Activated T-helper 1 cell treated with anti-CD3 and anti-CD28 coated beads, Interleukin-12 subunit alpha, Interleukin-12 subunit beta, Interleukin-2, Interleukin-4 antibody, amounts not matched to agents 30 ng/mL and 10 ng/mL and 1 ng/mL, durations not matched to agents 14 hours and 24 hours and 36 hours (primary cell): Measurements from ENCODE around the gene GRM4. TPM values are rescaled to one million over a fixed set of nuclear protein-coding genes. Genes with fewer than 3 reads are reported as not detected.

Experiments used
- DNase-seq: peaks from one replicate; pipeline ENCODE4 v3.0.0; 2021; ENCODE audit warnings: low spot score
- H3K27ac Mint-ChIP-seq: one replicate; pipeline ENCODE4 v1.8.0; 2021; ENCODE audit warnings: mild to moderate bottlenecking, mixed read lengths
- H3K27me3 Mint-ChIP-seq: one replicate; pipeline ENCODE4 v1.8.0; 2022; ENCODE audit warnings: mild to moderate bottlenecking, moderate library complexity, mixed read lengths; ENCODE audit not compliant: insufficient read depth
- H3K36me3 Mint-ChIP-seq: one replicate; pipeline ENCODE4 v1.8.0; 2021; ENCODE audit warnings: low read depth, mixed read lengths
- H3K4me1 Mint-ChIP-seq: one replicate; pipeline ENCODE4 v1.8.0; 2021; ENCODE audit warnings: low read depth, mixed read lengths
- H3K4me3 Mint-ChIP-seq: one replicate; pipeline ENCODE4 v1.8.0; 2021; ENCODE audit warnings: mild to moderate bottlenecking, moderate library complexity, mixed read lengths
- H3K9me3 Mint-ChIP-seq: one replicate; pipeline ENCODE4 v1.8.0; 2021; ENCODE audit warnings: mixed read lengths
- intact Hi-C: fragments of 100-400 bp; cut with micrococcal nuclease; formaldehyde crosslinking; loops from one replicate; pipeline ENCODE4 v1.15.1; 2024
- total RNA-seq: library from RNA; stranded (reverse); gene quantifications from 2 replicates; pipeline ENCODE4 v1.2.3, GENCODE V29; 2022

The GRM4 gene
- total RNA-seq, 1 donor from 2014 or later, result not detected

DNA sequence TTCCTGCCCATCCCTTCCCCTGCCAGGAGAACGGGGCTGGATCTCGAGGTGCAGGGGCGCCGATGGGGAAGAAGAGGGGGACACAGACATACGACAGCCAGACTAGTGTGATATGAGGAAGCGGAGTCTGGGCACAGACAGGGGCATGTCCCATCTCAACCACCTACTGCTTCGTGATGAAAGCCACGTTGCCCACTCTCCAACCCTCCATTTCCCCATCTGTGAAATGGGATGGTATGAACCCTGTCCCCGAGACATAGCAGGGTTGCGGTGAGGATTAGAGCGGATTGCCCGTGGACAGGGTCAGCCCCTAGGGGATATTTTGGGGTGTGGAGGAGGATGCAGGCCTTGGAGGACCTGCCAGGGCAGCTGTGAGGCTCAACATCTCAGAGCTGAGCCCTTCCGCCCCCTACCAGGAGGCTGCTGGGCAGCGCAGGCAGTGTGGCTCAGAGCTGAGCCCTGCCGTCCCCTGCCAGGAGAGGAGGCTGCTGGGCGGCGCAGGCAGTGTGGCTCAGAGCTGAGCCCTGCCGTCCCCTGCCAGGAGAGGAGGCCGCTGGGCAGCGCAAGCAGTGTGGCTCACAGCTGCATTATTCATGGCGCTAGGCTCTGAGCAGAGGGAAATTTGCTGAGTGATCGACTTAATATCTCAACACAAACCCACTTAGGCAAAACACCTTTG is 71.7 kb downstream of the GRM4 start:
- Mint-ChIP-seq H3K27me3 (no peaks in the 10 kb centered on the region), H3K9me3 (no peaks in the 10 kb centered on the region), H3K4me1 (no peaks in the 10 kb centered on the region), H3K4me3 (no peak overlapping the region), H3K36me3 (no peaks in the 10 kb centered on the region), H3K27ac (no peak overlapping the region)
- no peak for DNase-seq
- intact Hi-C loops, result no loop called here

DNA sequence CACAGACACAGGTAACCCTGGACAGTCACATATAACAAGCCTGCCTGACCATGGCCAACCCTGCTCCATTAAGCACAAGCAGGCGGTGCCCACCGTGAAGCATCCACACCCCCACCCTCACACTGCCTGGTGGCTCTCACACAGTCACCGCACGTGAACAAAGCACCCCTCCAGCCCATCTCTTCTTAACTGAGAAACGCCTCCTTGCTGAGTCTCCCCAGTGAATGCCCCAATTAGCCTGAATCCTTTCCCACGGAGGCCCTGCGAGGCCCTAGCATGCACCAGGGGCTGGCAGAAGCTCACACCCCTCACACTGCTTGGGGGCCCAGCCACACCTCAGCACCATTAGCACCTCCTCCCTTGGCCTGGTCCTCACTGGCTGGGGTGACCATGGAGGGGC is 72.3 kb downstream of the GRM4 start:
- intact Hi-C loops, result no loop called here

DNA sequence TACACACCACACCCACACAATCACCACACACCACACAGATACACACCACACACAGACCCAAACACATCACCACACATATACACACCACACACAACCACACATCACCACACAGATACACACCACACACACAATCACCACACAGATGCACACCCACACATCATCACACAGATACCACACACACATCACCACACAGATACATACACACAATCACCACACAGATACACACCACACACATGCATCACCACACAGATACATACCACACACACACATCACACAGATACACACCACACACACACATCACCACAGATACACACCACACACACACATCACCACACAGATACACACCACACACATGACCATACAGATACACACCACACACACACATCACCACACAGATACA is 73.2 kb downstream of the GRM4 start:
- no peak overlapping the region for H3K27ac Mint-ChIP-seq
- intact Hi-C loops, result no loop called here
- no peaks in the 10 kb centered on the region for H3K4me1 Mint-ChIP-seq
- no peaks in the 10 kb centered on the region for H3K9me3 Mint-ChIP-seq
- no peak overlapping the region for H3K4me3 Mint-ChIP-seq
- no peaks in the 10 kb centered on the region for H3K36me3 Mint-ChIP-seq
- no peaks in the 10 kb centered on the region for H3K27me3 Mint-ChIP-seq
- DNase-seq, result no peak

More for the DNA sequence above, 72.3 kb downstream of the GRM4 start:
- no peaks in the 10 kb centered on the region for H3K36me3 Mint-ChIP-seq
- DNase-seq, result no peak
- H3K27ac Mint-ChIP-seq, result no peak overlapping the region
- no peaks in the 10 kb centered on the region for H3K27me3 Mint-ChIP-seq
- no peaks in the 10 kb centered on the region for H3K9me3 Mint-ChIP-seq
- no peaks in the 10 kb centered on the region for H3K4me1 Mint-ChIP-seq
- H3K4me3 Mint-ChIP-seq, result no peak overlapping the region

DNA sequence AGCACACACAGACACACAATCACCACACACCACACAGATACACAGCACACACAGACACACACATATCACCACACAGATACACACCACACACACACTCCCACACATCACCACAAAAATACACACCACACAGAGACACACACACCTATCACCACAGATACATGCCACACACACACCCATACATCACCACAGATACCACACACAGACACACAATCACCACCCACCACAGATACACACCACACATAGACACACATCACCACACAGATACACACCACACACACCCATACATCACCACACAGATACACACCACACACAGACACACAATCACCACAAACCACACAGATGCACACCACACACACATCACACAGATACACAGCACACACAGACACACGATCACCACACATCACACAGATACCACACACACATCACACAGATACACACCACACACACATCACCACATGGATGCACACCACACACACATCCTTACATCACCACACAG is 74.0 kb downstream of the GRM4 start:
- Mint-ChIP-seq H3K4me1 (no peaks in the 10 kb centered on the region), H3K36me3 (no peaks in the 10 kb centered on the region), H3K9me3 (no peaks in the 10 kb centered on the region), H3K27ac (no peak overlapping the region), H3K27me3 (no peaks in the 10 kb centered on the region), H3K4me3 (no peak overlapping the region)
- intact Hi-C loops, result no loop called here
- no peak for DNase-seq

DNA sequence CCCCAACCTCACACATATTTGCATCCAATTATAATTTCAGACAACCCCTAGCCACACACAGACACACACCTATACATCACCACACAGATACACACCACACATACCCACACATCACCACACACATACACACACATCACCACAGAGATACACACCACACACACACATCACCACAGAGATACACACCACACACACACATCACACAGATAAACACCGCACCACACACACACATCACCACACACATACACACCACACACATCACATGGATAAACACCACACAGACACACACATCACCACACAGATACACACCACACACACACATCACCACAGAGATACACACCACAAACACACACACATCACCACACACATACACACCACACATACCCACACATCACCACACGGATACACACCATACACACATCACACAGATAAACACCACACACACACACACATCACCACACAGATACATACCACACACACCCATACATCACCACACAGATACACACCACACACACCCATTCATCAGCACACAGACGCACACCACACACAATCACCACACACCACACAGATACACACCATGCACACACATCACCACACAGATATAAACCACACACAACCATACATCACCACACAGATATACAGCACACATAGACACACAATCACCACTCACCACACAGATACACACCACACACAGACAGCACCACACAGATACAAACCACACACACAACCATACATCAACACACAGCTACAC is 74.6 kb downstream of the GRM4 start:
- Mint-ChIP-seq H3K4me3 (no peak overlapping the region), H3K36me3 (no peaks in the 10 kb centered on the region), H3K27me3 (no peaks in the 10 kb centered on the region), H3K9me3 (no peaks in the 10 kb centered on the region), H3K4me1 (no peaks in the 10 kb centered on the region), H3K27ac (no peak overlapping the region)
- DNase-seq, result no peak
- intact Hi-C loops, result no loop called here

DNA sequence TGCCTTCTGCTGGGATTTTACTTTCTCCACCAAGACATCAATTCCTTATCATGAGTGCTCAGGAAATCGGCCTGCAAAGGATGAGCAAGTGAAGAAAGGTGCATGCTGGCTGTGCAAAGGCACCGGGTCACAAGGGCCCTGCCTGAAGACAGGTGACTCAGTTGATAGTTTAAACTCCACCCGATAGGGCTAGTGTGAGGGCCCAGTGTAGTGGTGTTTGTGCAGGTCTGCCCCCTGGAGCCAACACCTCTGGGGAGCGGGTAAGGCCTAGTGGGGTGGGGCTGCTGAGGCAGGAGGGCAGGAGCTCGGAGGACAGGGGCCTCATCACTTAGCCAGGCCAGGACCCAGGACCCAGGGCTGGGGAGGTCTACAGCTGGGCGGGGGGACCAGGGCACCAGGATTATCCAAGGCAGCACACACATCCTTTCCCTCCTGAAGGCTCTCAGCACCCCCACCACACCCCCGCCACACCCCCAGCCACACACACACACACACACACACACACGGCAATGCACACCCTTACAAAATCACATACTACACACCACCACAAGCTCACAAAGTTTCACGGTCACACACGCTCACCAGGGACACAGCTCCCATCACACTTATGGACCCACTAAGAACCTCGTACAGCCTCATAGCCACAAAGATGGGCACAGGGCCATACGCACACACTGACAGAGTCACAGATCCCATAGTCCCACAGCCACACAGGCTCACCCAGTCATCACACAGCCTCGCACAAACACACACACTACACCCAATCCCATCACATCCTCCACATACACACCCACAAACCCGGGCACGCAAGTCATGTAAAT is 75.4 kb downstream of the GRM4 start:
- DNase-seq, result no peak
- Mint-ChIP-seq H3K27ac (no peak overlapping the region), H3K9me3 (no peaks in the 10 kb centered on the region), H3K36me3 (no peaks in the 10 kb centered on the region), H3K27me3 (peaks cover 1% of the 10 kb centered on the region), H3K4me1 (no peaks in the 10 kb centered on the region), H3K4me3 (no peak overlapping the region)
- intact Hi-C loops, result no loop called here

DNA sequence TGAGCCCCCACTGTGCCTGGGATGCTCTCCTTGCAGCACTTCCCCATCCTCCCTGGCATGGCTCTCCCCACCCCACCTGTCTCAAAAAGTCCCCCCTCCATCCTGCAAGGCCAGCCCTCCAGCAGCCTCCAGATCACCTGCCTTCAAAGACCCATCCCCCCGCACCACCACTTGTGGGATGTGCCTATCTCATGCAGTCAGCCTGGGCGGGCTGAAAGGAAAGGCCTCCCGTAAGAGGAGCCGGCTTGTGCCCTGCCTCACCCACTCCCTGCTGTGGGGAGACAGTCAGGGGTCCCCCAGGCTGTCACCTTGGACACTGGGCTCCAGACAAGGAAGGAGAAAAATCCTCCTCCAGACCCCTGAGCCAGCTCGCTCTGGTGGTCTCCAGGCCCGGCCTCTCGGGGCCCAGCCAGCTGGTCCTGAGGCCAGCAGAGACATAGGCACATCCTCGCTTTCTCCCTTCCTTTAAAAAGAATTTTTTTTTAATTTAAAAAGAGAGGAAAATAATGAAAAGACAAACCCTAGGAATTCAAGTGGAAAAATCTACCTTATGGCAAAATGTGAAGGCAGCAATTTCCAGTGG is 77.3 kb downstream of the GRM4 start:
- intact Hi-C loops, result no loop called here
- Mint-ChIP-seq H3K9me3 (no peaks in the 10 kb centered on the region), H3K36me3 (no peaks in the 10 kb centered on the region), H3K27me3 (peaks cover 6% of the 10 kb centered on the region), H3K27ac (no peak overlapping the region), H3K4me1 (no peaks in the 10 kb centered on the region), H3K4me3 (no peak overlapping the region)
- DNase-seq, result no peak

DNA sequence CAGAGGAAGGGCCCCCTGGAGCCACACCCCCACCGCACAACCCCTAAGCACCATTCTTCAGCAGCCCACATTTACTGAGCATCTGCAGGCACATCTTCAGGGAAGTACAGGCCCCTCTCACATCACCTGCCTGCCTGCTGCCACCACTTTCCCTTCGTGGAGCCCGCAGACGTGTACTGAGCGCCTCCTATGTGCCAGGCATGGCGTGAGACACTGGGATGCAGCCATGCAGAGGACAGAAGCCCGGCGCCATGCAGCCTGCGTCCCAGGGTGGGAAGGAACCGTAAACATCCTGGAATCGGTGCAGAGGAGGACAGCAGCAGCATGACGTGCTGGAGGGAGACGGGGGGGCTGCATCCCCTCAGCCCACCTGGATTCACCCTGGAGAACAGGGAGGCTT is 78.1 kb downstream of the GRM4 start:
- Mint-ChIP-seq H3K4me1 (no peaks in the 10 kb centered on the region), H3K4me3 (no peak overlapping the region), H3K36me3 (no peaks in the 10 kb centered on the region), H3K9me3 (no peaks in the 10 kb centered on the region), H3K27me3 (peaks cover 6% of the 10 kb centered on the region), H3K27ac (no peak overlapping the region)
- DNase-seq, result no peak
- intact Hi-C loops, result no loop called here

DNA sequence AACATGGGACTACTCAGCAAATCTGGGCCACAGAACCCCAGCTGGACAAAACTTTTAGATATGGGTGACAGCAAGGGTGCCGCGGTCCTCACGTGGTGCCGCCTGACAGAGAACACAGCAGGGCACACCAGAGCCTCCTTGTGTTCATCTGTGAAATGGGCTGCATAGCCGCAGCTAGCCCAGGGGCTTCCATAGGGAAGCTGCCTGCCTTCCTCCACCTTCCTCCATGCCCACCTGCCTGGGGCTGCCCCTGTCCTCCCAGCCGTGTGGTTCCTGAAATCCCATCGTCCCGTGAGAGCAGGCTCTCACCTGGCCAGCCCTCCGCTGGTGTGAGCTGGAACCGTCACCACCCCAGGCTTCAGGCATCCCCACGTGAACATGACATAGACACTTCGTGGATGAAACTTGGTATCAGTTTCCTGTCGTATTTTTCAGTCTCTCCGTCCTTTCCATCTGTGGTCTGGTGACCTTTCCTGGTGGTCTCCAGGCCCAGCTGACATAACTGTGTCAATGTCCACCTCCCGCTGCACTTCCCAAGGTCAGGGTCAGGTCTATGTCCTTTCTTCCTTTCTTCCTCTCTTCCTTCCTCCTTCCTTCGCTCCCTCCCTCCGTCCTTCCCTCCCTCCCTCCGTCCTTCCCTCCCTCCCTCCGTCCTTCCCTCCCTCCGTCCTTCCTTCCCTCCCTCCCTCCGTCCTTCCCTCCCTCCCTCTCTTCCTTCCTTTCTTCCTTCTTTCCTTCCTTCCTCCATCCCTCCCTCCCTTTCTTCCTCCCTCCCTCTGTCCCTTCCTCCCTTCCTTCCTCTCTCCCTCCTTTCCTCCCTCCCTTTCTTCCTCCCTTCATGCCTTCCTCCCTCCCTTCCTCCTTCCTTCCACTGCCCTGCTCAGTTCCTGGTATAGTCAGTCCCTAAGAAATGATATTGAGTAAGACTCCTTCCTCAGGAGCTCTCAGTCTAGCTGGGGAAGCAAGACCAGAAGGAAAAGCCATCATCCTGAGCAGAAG is 78.8 kb downstream of the GRM4 start:
- Mint-ChIP-seq H3K4me3 (no peak overlapping the region), H3K9me3 (no peaks in the 10 kb centered on the region), H3K27ac (no peak overlapping the region), H3K36me3 (no peaks in the 10 kb centered on the region), H3K4me1 (no peaks in the 10 kb centered on the region), H3K27me3 (peaks cover 6% of the 10 kb centered on the region)
- intact Hi-C loops, result no loop called here
- no peak for DNase-seq

DNA sequence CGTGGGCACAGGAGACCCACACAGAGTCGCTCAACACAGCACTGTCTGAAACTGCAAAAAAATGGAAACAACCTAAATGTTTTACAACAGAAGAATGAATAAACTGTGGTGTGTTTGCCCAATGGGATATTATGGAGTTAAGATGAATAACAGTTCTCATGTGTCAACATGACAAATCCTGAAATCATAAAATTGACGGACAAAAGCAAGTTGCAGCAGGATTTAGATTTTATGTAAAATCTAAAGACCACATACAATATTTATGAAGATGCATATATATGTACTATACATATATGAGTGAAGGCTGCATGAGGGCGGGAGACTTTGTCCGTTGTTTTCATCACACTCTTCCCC is 79.7 kb downstream of the GRM4 start:
- H3K27ac Mint-ChIP-seq, result no peak overlapping the region
- H3K9me3 Mint-ChIP-seq, result no peaks in the 10 kb centered on the region
- H3K27me3 Mint-ChIP-seq, result peaks cover 6% of the 10 kb centered on the region
- intact Hi-C loops, result no loop called here
- no peaks in the 10 kb centered on the region for H3K4me1 Mint-ChIP-seq
- DNase-seq, result no peak
- H3K4me3 Mint-ChIP-seq, result no peak overlapping the region
- no peaks in the 10 kb centered on the region for H3K36me3 Mint-ChIP-seq

DNA sequence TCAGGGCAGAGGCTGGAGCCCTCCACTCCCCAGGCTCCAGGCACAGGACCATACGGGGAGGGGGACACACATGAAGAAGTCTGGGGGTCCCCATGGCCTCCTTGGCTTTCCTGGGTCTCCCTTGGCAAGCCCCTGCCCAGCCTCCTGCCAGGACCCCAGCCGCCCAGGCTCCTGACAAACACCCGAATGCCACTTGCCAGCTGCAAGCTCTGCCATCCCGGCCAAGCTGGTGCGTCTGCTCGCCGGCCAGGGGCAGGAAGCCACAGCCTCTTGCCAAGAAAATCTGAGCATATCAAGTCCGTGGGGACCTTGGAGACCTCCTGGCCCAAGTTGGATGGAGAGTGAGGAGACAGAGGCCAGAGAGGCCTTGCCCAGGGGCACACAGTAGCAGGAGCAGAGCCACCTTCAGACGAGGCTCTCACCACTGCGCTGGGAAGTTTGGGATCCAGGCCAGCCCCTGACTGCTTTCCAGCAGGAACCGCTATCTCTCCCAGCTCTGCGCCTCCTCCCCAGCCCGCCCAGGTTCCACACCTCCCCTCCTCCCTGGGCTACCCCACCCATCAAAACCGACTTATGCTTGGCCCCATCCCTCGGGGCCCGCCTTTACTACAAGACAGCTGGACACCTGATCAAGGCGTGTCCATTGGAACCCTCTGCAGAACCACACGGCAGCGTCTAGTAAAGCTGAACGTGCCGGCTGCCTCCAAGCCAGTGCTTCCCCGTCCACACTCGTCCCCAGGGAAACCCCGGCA is 80.2 kb downstream of the GRM4 start:
- intact Hi-C loops, result no loop called here
- Mint-ChIP-seq H3K4me1 (no peaks in the 10 kb centered on the region), H3K27me3 (peaks cover 6% of the 10 kb centered on the region), H3K4me3 (no peak overlapping the region), H3K27ac (no peak overlapping the region), H3K36me3 (no peaks in the 10 kb centered on the region), H3K9me3 (no peaks in the 10 kb centered on the region)
- DNase-seq, result no peak
